ENCODE results near the gene CAMK2G.

CAMK2G gene

GRCh38 chr10:73908853-73909539 is 34.6 kb upstream of the CAMK2G start:
- FAIRE-seq, result no peak
- no peak for DNase-seq (ENCODE audit: insufficient read length, low spot score)
- TF ChIP-seq CTCF (IDR thresholded peaks at IDR 0.05; ENCODE audit: insufficient read depth, missing control alignments), result no peak

GRCh38 chr10:73907841-73908517 is 33.6 kb upstream of the CAMK2G start:
- no peak for FAIRE-seq
- DNase-seq (ENCODE audit: insufficient read length, low spot score), result no peak

GRCh38 chr10:73906524-73907447 is 32.4 kb upstream of the CAMK2G start:
- DNase-seq (ENCODE audit: insufficient read length, low spot score) (no peak), FAIRE-seq (no peak)
- TF ChIP-seq CTCF (IDR thresholded peaks at IDR 0.05; ENCODE audit: insufficient read depth, missing control alignments), result no peak

More at GRCh38 chr10:73907841-73908517, 33.6 kb upstream of the CAMK2G start:
- TF ChIP-seq CTCF (IDR thresholded peaks at IDR 0.05; ENCODE audit: insufficient read depth, missing control alignments), result no peak

GRCh38 chr10:73905256-73906020 is 31.1 kb upstream of the CAMK2G start:
- FAIRE-seq, result no peak
- no peak for DNase-seq (ENCODE audit: insufficient read length, low spot score)
- TF ChIP-seq CTCF (IDR thresholded peaks at IDR 0.05; ENCODE audit: insufficient read depth, missing control alignments), result no peak

GRCh38 chr10:73902351-73902750 is 28.0 kb upstream of the CAMK2G start:
- no peak for TF ChIP-seq CTCF (IDR thresholded peaks at IDR 0.05; ENCODE audit: insufficient read depth, missing control alignments)
- FAIRE-seq, result no peak
- DNase-seq (ENCODE audit: insufficient read length, low spot score), result no peak

GRCh38 chr10:73901261-73901660 is 26.9 kb upstream of the CAMK2G start:
- DNase-seq (ENCODE audit: insufficient read length, low spot score), result no peak
- TF ChIP-seq CTCF (IDR thresholded peaks at IDR 0.05; ENCODE audit: insufficient read depth, missing control alignments), result no peak
- FAIRE-seq, result no peak
